Stimulated activated CD4-positive, alpha-beta T cell treated with anti-CD3 and anti-CD28 coated beads, Interleukin-12 subunit alpha, Interleukin-12 subunit beta, amount 100 ng/mL, for 48 hours (primary cell): ENCODE measurements around the gene WWOX.
"Not testable (repeated sequence)": the region's sequence is repeated elsewhere in the genome, so short reads cannot be mapped to it uniquely, and the experiment has no call there.

Experiments used
- DNase-seq, 3 donors: peaks; one replicate each; pipeline ENCODE4 v3.0.0-alpha.2; 2020; ENCODE audit warnings: low read depth in 2 of 3, low spot score in 1 of 3

WWOX gene

GRCh38 chr16:78667675-78668074 lies 568.2 kb downstream of the WWOX start:
- DNase-seq: no peak

- no peak for DNase-seq
These were observed 568.9 kb downstream of the WWOX start for GRCh38 chr16:78668393-78668792.

- DNase-seq: no peak
These were observed 570.5 kb downstream of the WWOX start for GRCh38 chr16:78669994-78670393.

GRCh38 chr16:78672779-78673556 lies 573.5 kb downstream of the WWOX start:
- DNase-seq: no peak

GRCh38 chr16:78673884-78674283 lies 574.4 kb downstream of the WWOX start:
- DNase-seq: no peak

- no peak for DNase-seq
These were observed 575.9 kb downstream of the WWOX start for GRCh38 chr16:78675312-78675711.

- DNase-seq: no peak
These were observed 576.7 kb downstream of the WWOX start for GRCh38 chr16:78675951-78676792.

GRCh38 chr16:78677181-78677731 lies 577.8 kb downstream of the WWOX start:
- no peak for DNase-seq

- DNase-seq: no peak
These were observed 580.1 kb downstream of the WWOX start for GRCh38 chr16:78679546-78679945.

- DNase-seq: no peak
These were observed 582.3 kb downstream of the WWOX start for GRCh38 chr16:78681743-78682142.

GRCh38 chr16:78684030-78684611 lies 584.7 kb downstream of the WWOX start:
- DNase-seq: no peak

GRCh38 chr16:78684655-78685375 lies 585.4 kb downstream of the WWOX start:
- DNase-seq: no peak

GRCh38 chr16:78686601-78687000 lies 587.1 kb downstream of the WWOX start:
- DNase-seq: no peak

GRCh38 chr16:78689028-78689427 lies 589.6 kb downstream of the WWOX start:
- DNase-seq: no peak

GRCh38 chr16:78689536-78689935 lies 590.1 kb downstream of the WWOX start:
- DNase-seq: no peak

- DNase-seq: no peak
These were observed 591.1 kb downstream of the WWOX start for GRCh38 chr16:78690510-78690909.

- not testable (repeated sequence) for DNase-seq
These were observed 592.3 kb downstream of the WWOX start for GRCh38 chr16:78691746-78692145.

GRCh38 chr16:78693496-78693895 lies 594.0 kb downstream of the WWOX start:
- no peak for DNase-seq

GRCh38 chr16:78694414-78694813 lies 595.0 kb downstream of the WWOX start:
- DNase-seq: no peak

GRCh38 chr16:78695391-78695790 lies 595.9 kb downstream of the WWOX start:
- DNase-seq: no peak

- no peak for DNase-seq
These were observed 597.3 kb downstream of the WWOX start for GRCh38 chr16:78696797-78697196.
